NCI-H82 treated with DMSO at 0.1 percent for 48 hours (cell line): ENCODE results near the gene ACAP1.

ENCODE experiments used
- DNase-seq: peaks from one replicate; lab custom pipeline; 2025; ENCODE audit not compliant: unreplicated experiment; lab: John Stamatoyannopoulos, UW

The ACAP1 gene

GRCh38 chr17:7336240-7337175 lies at the start of gene ACAP1:
TSS of gene ACAP1 (plus strand) at chr17:7336529. CDS start at chr17:7336735, 206 bp downstream.
- DNase-seq, result no peak

DNA sequence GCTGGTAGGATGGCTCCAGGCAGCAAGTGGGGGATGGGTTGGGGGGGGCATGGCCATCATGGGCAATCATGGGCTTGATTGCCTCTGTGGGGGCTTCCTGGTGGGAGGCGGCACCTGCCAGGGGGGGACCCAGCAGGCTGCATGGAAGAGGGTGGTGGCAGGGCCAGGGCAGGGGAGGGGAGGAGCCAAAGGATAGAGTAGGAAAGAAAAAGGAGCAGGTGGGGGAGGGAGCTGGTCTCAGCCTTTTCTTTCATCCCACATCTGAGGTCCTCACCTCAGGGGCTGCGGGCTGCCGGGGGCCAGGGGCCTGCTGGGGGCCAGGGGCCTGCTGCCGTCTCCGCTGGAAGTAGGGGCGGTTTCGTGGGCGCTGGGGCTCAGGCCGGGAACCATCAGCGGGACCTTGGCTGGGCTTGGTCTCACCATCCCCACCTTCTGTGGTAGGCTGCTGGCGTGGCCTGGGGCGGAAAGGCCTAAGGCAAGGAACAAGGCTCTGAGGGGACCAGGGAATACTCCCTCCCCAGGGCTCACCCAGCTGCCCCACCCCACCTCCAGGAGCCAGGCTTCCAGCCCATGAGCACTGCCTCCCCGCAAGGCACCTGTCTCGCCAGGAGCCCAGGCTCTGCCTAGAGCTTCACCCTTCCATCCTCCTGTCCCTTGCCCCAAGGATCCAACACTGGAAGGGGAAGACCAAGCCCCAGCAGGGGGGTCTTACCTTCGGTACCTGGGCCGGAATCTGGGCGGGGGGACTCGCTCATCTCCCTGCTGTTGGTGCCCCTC lies 46.9 kb upstream of the ACAP1 start:
- no peak for DNase-seq

DNA sequence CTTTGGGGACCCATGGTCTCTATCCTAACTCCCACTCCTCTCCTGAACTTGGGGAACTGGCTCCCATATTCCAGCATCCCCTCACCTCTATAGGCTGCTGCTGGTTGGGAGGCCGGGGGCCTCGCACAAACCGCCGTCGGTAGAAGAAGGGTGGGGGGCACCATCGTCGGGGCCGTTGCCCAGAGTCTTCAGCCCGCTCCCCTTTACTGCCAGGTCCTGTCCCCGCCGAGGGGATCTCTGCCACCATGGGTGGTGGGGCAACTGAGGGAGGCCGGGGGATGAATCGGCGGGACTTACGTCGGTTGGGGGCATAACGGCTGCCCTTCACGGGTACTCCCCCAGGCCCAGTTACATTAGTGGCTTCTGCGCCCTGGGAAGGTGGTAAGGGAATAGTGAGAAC lies 46.2 kb upstream of the ACAP1 start:
- DNase-seq, result no peak

GRCh38 chr17:7290685-7291084 lies 45.6 kb upstream of the ACAP1 start:
- DNase-seq, result no peak

DNA sequence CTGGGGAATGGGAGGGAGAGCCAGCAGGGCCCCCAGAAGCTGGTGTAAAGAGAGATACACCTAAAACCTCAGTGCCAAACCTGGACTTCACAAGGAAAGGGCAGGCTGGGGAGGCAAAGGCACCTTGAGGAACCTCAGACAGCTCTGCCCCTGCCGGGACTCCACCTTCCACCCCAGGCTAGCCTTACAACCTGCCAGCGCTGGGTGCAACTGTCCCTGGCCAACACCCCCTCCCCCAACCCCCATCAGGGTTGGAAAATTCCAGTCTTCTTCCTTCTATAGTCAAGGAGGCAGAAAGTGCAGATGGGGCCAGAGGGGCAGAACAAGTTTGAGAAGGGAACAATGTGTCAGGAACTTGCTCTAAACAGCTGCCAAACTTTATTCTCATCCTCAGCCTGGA lies 44.1 kb upstream of the ACAP1 start:
- DNase-seq, result no peak

DNA sequence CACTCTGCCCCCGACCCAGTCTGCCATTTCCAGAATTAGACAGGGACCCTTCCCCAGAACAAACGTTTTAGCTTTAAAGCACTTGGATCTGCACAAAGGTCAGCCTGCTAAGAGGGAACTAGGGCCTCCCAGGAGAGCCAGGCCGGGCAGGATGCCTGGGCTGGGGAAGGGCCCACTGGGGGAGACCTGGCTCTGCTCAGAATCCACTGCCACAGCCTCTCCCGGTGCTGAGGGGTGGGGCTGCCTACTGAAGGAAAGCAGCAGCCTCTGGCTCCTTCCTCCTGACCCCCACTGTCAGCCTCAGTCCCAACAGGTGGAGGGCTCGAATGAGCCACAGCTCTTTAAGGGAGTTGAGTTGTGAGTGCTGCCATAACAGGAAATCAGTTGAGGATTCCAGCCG lies 43.6 kb upstream of the ACAP1 start:
- no peak for DNase-seq

GRCh38 chr17:7293159-7293558 lies 43.2 kb upstream of the ACAP1 start:
- no peak for DNase-seq

DNA sequence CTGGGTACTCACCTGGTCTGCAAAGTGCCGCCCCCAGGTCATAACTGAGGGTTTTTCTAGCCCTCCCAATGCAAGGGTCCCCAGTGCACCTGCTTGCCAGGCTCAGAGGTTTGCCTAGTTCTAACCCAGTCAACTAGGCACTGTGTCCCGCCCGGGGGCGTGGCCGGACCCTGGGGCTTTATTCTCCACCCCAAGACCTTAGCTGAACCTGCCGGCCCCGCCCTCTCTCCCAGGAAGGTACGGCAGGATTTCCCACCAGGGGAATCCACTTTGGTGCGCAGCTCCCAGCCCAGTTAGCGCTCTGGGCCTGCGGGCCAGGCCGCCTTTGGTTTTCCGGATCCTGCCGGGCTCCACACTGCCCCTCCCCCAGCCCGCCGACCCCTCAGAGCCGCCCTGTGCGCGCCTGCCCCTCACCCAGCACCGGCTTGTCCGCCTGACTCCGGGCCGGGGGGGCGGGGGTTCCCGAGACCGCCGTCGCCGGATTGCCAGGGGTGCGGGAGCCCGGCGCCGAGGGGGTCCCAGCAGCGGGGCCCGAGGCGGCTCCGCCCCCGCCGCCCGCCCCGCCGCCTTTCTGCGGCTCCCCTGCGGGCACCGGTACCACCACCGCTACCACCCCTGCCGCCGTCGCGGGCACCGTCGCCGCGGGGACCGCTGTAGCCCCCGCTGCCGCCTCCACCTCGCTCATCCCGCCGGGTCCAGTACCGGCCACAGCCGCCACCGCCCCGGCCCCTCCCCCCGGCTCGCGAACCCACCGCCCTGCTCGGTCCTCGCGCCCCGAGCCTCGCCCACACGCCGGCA lies 42.3 kb upstream of the ACAP1 start:
- DNase-seq, result peak; percentile 47

GRCh38 chr17:7294614-7295153 lies 41.6 kb upstream of the ACAP1 start, which contains the start of gene YBX2:
TSS of gene YBX2 (minus strand) at chr17:7294639. CDS start at chr17:7294500, 139 bp downstream.
- peak; percentile 77 for DNase-seq

DNA sequence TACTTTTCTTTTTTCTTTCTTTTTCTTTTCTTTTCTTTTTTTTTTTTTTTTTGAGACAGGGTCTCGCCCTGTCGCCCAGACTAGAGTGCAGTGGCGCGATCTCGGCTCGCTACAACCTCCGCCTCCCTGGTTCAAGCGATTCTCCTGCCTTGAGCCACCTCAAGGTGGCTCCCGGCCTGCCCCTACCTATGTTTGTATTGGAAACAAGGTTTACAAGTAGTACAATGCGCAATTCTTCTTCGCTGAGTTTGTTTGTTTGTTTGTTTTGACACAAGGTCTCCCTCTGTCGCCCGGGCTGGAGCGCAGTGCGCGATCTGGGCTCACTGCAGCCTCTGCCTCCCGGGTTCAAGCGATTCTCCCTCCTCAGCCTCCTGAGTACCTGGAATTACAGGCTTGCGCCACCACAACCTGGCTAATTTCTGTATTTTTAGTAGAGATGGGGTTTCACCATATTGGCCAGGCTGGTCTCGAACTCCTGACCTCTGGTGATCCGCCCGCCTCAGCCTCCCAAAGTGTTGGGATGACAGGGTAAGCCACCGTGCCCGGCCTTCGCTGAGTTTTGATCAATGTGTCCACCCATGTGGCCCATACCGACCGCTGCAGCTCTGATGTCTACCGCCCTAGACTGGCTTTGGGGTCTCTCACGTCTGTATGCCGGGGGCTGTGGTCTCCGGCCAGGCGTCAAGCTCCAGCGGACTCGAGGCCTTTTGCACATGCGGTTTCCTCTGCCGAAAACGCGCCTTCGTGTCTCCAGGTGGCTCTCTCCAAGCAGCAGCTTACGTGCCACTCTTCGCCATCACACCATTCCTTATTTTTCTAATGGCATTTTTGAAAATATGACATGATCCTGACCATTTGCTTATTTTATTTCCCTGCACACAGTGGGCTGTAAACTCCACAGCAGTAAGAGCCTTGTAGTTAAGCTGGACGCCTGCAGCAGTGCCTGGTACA lies 40.8 kb upstream of the ACAP1 start:
- DNase-seq, result no peak

- peak; percentile 77 for DNase-seq
Observed at GRCh38 chr17:7296189-7296861, 40.0 kb upstream of the ACAP1 start.

GRCh38 chr17:7304179-7304578 lies 32.1 kb upstream of the ACAP1 start:
- no peak for DNase-seq

- DNase-seq, result peak; percentile 100
Observed at GRCh38 chr17:7306911-7307685, 29.2 kb upstream of the ACAP1 start, which contains the start of gene EIF5A. TSS of gene EIF5A (plus strand) at chr17:7307628. CDS start at chr17:7309636, 2,008 bp downstream.

GRCh38 chr17:7307686-7308624 lies 28.4 kb upstream of the ACAP1 start:
- no peak for DNase-seq

DNA sequence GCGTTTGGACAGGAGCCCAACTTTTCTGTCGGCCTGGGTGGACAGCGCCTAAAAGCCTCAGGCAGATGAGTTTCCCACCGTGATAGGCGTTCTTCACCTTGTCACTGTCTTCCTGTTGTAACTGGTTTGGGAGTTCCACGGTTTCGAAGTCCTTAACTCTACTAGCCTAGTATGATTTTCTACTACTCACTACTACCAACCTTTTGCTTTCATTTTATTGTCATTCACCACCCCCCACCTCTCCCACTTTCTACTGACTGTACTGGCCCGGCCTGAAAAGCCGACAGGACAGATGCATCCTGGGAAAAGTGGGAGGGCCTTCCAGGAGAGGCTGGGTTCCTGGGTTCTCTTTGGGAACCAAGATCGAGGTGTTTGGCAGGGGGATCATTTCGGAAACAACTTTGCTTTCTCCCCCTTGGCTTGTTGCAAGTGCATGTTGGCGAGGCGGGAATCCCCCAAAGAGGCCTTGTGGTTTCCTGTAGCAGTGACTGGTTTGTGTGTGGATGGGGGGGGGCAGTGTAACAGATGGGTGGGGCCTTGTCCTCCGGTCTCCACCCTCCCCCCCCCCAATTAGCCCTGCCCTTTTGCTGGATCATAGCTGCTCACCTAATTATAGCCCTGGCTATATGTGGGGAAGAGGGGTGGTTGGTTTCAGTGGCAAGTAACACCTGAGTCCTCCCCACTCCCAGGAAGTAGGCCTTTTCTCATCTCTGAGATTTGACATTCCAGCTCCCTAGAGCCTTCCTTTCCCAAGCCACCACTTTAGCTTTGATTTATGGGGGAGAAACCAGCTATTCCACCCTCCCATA lies 27.5 kb upstream of the ACAP1 start:
- DNase-seq, result peak; percentile 60

DNA sequence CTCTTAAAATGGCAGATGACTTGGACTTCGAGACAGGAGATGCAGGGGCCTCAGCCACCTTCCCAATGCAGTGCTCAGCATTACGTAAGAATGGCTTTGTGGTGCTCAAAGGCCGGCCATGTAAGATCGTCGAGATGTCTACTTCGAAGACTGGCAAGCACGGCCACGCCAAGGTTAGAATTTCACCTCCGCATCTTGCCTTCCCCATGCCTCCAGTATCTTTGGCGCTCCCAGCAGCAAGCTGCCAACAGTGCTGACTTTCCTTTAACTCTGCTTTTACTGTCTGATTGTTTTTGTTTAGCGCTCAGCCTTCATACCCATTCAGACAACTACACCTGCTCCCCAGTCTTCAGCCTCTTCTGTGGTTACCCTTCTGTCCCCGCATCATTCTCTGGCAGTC lies 26.7 kb upstream of the ACAP1 start:
- DNase-seq, result no peak
